ENCODE measurements around the gene C4BPB.

GRCh38 chr1:207059881-207060280, 28.8 kb upstream of the C4BPB start:
- TF ChIP-seq CTCF (conservative IDR thresholded peaks at IDR 0.05 in 1 of 2, IDR thresholded peaks at IDR 0.05 in 1 of 2; ENCODE audit: low read depth in 1 of 2, low read length in 2 of 2) (no peak), EZH2 (IDR thresholded peaks at IDR 0.05; ENCODE audit: low read length, missing control alignments) (no peak)
